HepG2 (cell line): Measurements from ENCODE around the gene NCOA3. TPM values are rescaled to one million over a fixed set of nuclear protein-coding genes. Genes with fewer than 3 reads are reported as not detected.
A peak's percentile ranks its signal among the peaks of the same experiment; 100 is the strongest.

Source experiments
- MEIS1 ChIP-seq: sonication (generic); formaldehyde crosslinking; IDR thresholded peaks from 2 replicates; pipeline ENCODE4 v1.9.0; 2021; ENCODE audit warnings: mild to moderate bottlenecking, missing genetic modification reagents, moderate library complexity, borderline replicate concordance
- NAIF1 ChIP-seq: sonication (generic); formaldehyde crosslinking; IDR thresholded peaks from 2 replicates; pipeline ENCODE4 v1.5.0; 2020; ENCODE audit warnings: mild to moderate bottlenecking, missing genetic modification reagents, borderline replicate concordance
- NFRKB ChIP-seq: fragments of 450-650 bp; IDR thresholded peaks from 2 replicates; pipeline ENCODE4 v1.6.1; 2017
- RAD21 ChIP-seq: fragments of 450-650 bp; formaldehyde crosslinking; IDR thresholded peaks from 2 replicates; pipeline ENCODE4 v1.5.0; 2020; ENCODE audit warnings: mild to moderate bottlenecking
- SOX13 ChIP-seq, 3 experiments: fragments of 450-650 bp in 1 of 3; sonication (generic) in 1 of 3; formaldehyde crosslinking in 1 of 3; IDR thresholded peaks in 2 of 3; conservative IDR thresholded peaks in 1 of 3; 2 replicates each; pipeline versions ENCODE4 v1.5.0 to v1.6.1; 2016 to 2020; ENCODE audit warnings: antibody characterized with exemption in 1 of 3, mild to moderate bottlenecking in 1 of 3, missing compliant biosample characterization in 1 of 3, missing genetic modification reagents in 1 of 3, moderate library complexity in 1 of 3
- TEAD3 ChIP-seq: optimal IDR thresholded peaks from 2 replicates; pipeline ENCODE3; 2016; ENCODE audit warnings: borderline replicate concordance
- ZBTB21 ChIP-seq: sonication (generic); formaldehyde crosslinking; IDR thresholded peaks from 2 replicates; pipeline ENCODE4 v1.4.0; 2020; ENCODE audit warnings: missing genetic modification reagents
- ZNF124 ChIP-seq: sonication (generic); formaldehyde crosslinking; IDR thresholded peaks from 2 replicates; pipeline ENCODE4 v1.4.0; 2020; ENCODE audit warnings: missing genetic modification reagents
- polyA plus RNA-seq, 8 experiments: library from polyadenylated mRNA; depleted of rRNA in 3 of 8; stranded (reverse) in 7 of 8; unstranded in 1 of 8; fragments of >200 nt; fragmentation: Illumina TruSeq in 4 of 8; extraction: Trizol in 4 of 8; gene quantifications; 2 replicates each; pipeline versions ENCODE4 v1.2.1 to v1.2.3, GENCODE V29; 2011 to 2016; ENCODE audit warnings: low read depth in 4 of 8, missing spikeins in 1 of 8, mixed read lengths in 1 of 8; ENCODE audit not compliant: insufficient read depth in 1 of 8
- total RNA-seq, 5 experiments: library from RNA; depleted of rRNA; stranded (reverse); fragments of >200 nt; fragmentation: Illumina TruSeq; extraction: Trizol; gene quantifications; 2 replicates each; pipeline ENCODE4 v1.2.3, GENCODE V29; 2016; ENCODE audit warnings: low read depth in 1 of 5
- TF ChIP-seq, protein P1 (sequence below): sonication (generic); formaldehyde crosslinking; IDR thresholded peaks from 2 replicates; pipeline ENCODE4 v1.4.0; 2020; ENCODE audit warnings: missing genetic modification reagents, borderline replicate concordance
- TF ChIP-seq, protein P2 (sequence below): sonication (generic); formaldehyde crosslinking; IDR thresholded peaks from 2 replicates; pipeline ENCODE4 v1.9.0; 2021; ENCODE audit warnings: missing genetic modification reagents, borderline replicate concordance
- TF ChIP-seq, protein P3 (sequence below): sonication (generic); formaldehyde crosslinking; IDR thresholded peaks from 2 replicates; pipeline ENCODE4 v1.4.0; 2020; ENCODE audit warnings: mild to moderate bottlenecking, missing genetic modification reagents
- TF ChIP-seq, protein P4 (sequence below): IDR thresholded peaks from 2 replicates; pipeline ENCODE4 v1.6.1; 2012; ENCODE audit warnings: low read depth, low read length, improper control_type of control experiment
- TF ChIP-seq, protein P5 (sequence below): sonication (generic); formaldehyde crosslinking; IDR thresholded peaks from 2 replicates; pipeline ENCODE4 v1.4.0; 2020; ENCODE audit warnings: missing genetic modification reagents, borderline replicate concordance

The NCOA3 gene
- total and polyA plus RNA-seq, 2 of the 13 experiments (the other 11 are each of a cell fraction or from before 2014, with no cell fraction given): 35.0 to 56.8 TPM

DNA sequence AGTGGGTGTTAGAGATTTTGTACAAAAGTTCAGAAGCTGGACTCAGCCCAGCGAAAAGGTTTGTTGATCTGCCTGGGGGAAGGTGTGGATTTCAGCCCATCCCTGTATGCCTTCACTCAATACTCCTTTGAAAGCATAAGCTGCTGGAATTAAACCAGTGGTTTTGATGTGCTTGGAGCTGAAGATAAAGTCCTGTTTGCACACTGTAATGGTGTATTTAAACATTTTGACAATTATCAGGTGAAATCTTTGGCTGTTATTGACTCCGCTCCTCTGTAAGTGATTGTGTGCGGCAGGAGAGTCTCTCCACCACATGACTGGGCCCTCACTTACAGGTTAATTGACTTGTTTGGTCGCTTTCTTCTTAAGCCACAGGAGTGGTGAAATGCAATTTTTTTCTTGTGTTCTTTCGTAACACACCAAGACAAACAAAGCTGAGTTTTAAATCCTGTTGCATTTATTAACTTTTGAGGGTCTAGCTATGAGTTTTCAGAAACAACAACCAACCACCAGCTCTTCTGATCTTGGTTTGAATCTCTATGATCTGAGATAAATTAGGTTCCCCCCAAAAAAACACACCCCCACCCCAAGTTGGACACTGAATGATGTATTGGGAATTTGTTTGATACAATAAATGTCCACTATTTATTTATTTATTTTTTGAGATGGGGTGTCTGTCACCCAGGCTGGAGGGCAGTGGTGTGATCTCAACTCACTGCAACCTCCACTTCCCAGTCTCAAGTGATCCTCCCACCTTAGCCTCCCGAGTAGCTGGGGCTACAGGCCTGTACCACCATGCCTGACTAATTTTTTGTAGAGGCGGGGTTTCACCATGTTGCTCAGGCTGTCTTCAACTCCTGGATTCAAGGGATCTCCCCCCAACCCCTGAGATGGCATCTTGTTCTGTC is 46.3 kb upstream of the NCOA3 start (continued):
- TF ChIP-seq, protein P1, sequence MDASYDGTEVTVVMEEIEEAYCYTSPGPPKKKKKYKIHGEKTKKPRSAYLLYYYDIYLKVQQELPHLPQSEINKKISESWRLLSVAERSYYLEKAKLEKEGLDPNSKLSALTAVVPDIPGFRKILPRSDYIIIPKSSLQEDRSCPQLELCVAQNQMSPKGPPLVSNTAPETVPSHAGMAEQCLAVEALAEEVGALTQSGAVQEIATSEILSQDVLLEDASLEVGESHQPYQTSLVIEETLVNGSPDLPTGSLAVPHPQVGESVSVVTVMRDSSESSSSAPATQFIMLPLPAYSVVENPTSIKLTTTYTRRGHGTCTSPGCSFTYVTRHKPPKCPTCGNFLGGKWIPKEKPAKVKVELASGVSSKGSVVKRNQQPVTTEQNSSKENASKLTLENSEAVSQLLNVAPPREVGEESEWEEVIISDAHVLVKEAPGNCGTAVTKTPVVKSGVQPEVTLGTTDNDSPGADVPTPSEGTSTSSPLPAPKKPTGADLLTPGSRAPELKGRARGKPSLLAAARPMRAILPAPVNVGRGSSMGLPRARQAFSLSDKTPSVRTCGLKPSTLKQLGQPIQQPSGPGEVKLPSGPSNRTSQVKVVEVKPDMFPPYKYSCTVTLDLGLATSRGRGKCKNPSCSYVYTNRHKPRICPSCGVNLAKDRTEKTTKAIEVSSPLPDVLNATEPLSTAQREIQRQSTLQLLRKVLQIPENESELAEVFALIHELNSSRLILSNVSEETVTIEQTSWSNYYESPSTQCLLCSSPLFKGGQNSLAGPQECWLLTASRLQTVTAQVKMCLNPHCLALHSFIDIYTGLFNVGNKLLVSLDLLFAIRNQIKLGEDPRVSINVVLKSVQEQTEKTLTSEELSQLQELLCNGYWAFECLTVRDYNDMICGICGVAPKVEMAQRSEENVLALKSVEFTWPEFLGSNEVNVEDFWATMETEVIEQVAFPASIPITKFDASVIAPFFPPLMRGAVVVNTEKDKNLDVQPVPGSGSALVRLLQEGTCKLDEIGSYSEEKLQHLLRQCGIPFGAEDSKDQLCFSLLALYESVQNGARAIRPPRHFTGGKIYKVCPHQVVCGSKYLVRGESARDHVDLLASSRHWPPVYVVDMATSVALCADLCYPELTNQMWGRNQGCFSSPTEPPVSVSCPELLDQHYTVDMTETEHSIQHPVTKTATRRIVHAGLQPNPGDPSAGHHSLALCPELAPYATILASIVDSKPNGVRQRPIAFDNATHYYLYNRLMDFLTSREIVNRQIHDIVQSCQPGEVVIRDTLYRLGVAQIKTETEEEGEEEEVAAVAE (CRISPR knock-in tag): no peak
- TF ChIP-seq ZBTB21 (no peak), RAD21 (CRISPR knock-in tag) (no peak), NFRKB (no peak), TEAD3 (CRISPR knock-in tag) (peak; percentile 90), NAIF1 (CRISPR knock-in tag) (peak; percentile 89; the same call in 1 of the 2 replicates), ZNF124 (CRISPR knock-in tag) (peak; percentile 97), SOX13 (IDR thresholded peaks at IDR 0.05) (peak; percentile 97), SOX13 (CRISPR knock-in tag; conservative IDR thresholded peaks at IDR 0.05 in 1 of 2, IDR thresholded peaks at IDR 0.05 in 1 of 2) (peak in 1 of 2 experiments; percentile 98; a peak in 2 of 4 replicates), MEIS1 (CRISPR knock-in tag) (peak; percentile 99)
- TF ChIP-seq, protein P2, sequence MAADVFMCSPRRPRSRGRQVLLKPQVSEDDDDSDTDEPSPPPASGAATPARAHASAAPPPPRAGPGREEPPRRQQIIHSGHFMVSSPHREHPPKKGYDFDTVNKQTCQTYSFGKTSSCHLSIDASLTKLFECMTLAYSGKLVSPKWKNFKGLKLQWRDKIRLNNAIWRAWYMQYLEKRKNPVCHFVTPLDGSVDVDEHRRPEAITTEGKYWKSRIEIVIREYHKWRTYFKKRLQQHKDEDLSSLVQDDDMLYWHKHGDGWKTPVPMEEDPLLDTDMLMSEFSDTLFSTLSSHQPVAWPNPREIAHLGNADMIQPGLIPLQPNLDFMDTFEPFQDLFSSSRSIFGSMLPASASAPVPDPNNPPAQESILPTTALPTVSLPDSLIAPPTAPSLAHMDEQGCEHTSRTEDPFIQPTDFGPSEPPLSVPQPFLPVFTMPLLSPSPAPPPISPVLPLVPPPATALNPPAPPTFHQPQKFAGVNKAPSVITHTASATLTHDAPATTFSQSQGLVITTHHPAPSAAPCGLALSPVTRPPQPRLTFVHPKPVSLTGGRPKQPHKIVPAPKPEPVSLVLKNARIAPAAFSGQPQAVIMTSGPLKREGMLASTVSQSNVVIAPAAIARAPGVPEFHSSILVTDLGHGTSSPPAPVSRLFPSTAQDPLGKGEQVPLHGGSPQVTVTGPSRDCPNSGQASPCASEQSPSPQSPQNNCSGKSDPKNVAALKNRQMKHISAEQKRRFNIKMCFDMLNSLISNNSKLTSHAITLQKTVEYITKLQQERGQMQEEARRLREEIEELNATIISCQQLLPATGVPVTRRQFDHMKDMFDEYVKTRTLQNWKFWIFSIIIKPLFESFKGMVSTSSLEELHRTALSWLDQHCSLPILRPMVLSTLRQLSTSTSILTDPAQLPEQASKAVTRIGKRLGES (CRISPR knock-in tag): peak; percentile 82
- TF ChIP-seq, protein P3, sequence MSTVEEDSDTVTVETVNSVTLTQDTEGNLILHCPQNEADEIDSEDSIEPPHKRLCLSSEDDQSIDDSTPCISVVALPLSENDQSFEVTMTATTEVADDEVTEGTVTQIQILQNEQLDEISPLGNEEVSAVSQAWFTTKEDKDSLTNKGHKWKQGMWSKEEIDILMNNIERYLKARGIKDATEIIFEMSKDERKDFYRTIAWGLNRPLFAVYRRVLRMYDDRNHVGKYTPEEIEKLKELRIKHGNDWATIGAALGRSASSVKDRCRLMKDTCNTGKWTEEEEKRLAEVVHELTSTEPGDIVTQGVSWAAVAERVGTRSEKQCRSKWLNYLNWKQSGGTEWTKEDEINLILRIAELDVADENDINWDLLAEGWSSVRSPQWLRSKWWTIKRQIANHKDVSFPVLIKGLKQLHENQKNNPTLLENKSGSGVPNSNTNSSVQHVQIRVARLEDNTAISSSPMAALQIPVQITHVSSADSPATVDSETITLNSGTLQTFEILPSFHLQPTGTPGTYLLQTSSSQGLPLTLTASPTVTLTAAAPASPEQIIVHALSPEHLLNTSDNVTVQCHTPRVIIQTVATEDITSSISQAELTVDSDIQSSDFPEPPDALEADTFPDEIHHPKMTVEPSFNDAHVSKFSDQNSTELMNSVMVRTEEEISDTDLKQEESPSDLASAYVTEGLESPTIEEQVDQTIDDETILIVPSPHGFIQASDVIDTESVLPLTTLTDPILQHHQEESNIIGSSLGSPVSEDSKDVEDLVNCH: no peak
- TF ChIP-seq, protein P4, sequence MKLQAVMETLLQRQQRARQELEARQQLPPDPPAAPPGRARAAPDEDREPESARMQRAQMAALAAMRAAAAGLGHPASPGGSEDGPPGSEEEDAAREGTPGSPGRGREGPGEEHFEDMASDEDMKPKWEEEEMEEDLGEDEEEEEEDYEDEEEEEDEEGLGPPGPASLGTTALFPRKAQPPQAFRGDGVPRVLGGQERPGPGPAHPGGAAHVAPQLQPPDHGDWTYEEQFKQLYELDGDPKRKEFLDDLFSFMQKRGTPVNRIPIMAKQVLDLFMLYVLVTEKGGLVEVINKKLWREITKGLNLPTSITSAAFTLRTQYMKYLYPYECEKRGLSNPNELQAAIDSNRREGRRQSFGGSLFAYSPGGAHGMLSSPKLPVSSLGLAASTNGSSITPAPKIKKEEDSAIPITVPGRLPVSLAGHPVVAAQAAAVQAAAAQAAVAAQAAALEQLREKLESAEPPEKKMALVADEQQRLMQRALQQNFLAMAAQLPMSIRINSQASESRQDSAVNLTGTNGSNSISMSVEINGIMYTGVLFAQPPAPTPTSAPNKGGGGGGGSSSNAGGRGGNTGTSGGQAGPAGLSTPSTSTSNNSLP: peak; percentile 99
- TF ChIP-seq, protein P5, sequence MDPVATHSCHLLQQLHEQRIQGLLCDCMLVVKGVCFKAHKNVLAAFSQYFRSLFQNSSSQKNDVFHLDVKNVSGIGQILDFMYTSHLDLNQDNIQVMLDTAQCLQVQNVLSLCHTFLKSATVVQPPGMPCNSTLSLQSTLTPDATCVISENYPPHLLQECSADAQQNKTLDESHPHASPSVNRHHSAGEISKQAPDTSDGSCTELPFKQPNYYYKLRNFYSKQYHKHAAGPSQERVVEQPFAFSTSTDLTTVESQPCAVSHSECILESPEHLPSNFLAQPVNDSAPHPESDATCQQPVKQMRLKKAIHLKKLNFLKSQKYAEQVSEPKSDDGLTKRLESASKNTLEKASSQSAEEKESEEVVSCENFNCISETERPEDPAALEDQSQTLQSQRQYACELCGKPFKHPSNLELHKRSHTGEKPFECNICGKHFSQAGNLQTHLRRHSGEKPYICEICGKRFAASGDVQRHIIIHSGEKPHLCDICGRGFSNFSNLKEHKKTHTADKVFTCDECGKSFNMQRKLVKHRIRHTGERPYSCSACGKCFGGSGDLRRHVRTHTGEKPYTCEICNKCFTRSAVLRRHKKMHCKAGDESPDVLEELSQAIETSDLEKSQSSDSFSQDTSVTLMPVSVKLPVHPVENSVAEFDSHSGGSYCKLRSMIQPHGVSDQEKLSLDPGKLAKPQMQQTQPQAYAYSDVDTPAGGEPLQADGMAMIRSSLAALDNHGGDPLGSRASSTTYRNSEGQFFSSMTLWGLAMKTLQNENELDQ (CRISPR knock-in tag): no peak
